K562 (cell line): ENCODE results near the gene ISG20L2. TPM values are rescaled to one million over a fixed set of nuclear protein-coding genes. Genes with fewer than 3 reads are reported as not detected.
A peak's percentile ranks its signal among the peaks of the same experiment; 100 is the strongest.

Source experiments
- FUS ChIP-seq: fragments of 200-400 bp; formaldehyde crosslinking; optimal IDR thresholded peaks from 2 replicates; pipeline ENCODE3; 2017; ENCODE audit warnings: low read depth, low read length
- NCOA2 ChIP-seq, 2 experiments: fragments of 450-650 bp; IDR thresholded peaks; 2 replicates each; pipeline ENCODE4 v1.6.1; 2018; ENCODE audit warnings: mild to moderate bottlenecking in 2 of 2, moderate library complexity in 1 of 2; ENCODE audit not compliant: partially characterized antibody in 2 of 2
- NR2C1 ChIP-seq, 2 experiments: fragments of 450-650 bp; IDR thresholded peaks; 2 replicates each; pipeline ENCODE4 v1.6.1; 2017; ENCODE audit warnings: mild to moderate bottlenecking in 2 of 2, antibody characterized with exemption in 1 of 2, inconsistent platforms in 1 of 2, missing compliant biosample characterization in 1 of 2, missing genetic modification characterization in 1 of 2
- SAP30 ChIP-seq: fragments of 200-600 bp; sonication (generic); IDR thresholded peaks from 2 replicates; pipeline ENCODE4 v1.6.1; 2012; ENCODE audit warnings: borderline replicate concordance, low read depth, mild to moderate bottlenecking, moderate library complexity, low read length, control low read depth, inconsistent platforms; ENCODE audit not compliant: insufficient read depth, poor library complexity, severe bottlenecking
- TEAD1 ChIP-seq, 2 experiments: fragments of 450-650 bp in 1 of 2; sonication (generic) in 1 of 2; formaldehyde crosslinking; IDR thresholded peaks; 2 replicates each; pipeline versions ENCODE4 v1.4.0 to v1.8.0; 2020 to 2022; ENCODE audit warnings: mild to moderate bottlenecking in 2 of 2, missing genetic modification reagents in 1 of 2
- TRIM28 ChIP-seq: fragments of 450-650 bp; IDR thresholded peaks from 2 replicates; pipeline ENCODE4 v1.6.1; 2017
- ZNF212 ChIP-seq: fragments of 450-650 bp; formaldehyde crosslinking; IDR thresholded peaks from 2 replicates; pipeline ENCODE4 v1.4.0; 2020; ENCODE audit warnings: mild to moderate bottlenecking
- ZNF584 ChIP-seq: fragments of 200-800 bp; sonication (Bioruptor generic); IDR thresholded peaks from 2 replicates; pipeline ENCODE4 v1.6.1; 2016; ENCODE audit warnings: low read depth, mild to moderate bottlenecking, missing genetic modification characterization, missing compliant biosample characterization
- ZNF830 ChIP-seq: fragments of 250-450 bp; sonication (Bioruptor Pico); IDR thresholded peaks from 2 replicates; pipeline ENCODE4 v1.5.0; 2021; ENCODE audit warnings: mild to moderate bottlenecking
- polyA plus RNA-seq, 8 experiments: library from polyadenylated mRNA; depleted of rRNA in 4 of 8; stranded (reverse) in 5 of 8; unstranded in 3 of 8; fragments of >200 nt; fragmentation: Nextera tagmentation in 2 of 8; fragmentation: Illumina TruSeq in 1 of 8; extraction: Ambion mirVana in 2 of 8; extraction: Trizol in 1 of 8; gene quantifications; 2 replicates each; pipeline versions ENCODE4 v1.2.1 to v1.2.3, GENCODE V29; 2011 to 2014; ENCODE audit warnings: inconsistent platforms in 1 of 8, missing spikeins in 1 of 8
- total RNA-seq, 7 experiments: library from RNA; depleted of rRNA in 6 of 7; stranded (reverse); fragments of >200 nt in 6 of 7; fragmentation: Illumina TruSeq in 2 of 7; extraction: Trizol in 2 of 7; gene quantifications; 2 replicates each; pipeline versions ENCODE4 v1.2.1 to v1.2.3, GENCODE V29; 2011 to 2021; ENCODE audit warnings: low replicate concordance in 1 of 7
- TF ChIP-seq, protein P1 (sequence below): fragments of 250-450 bp; sonication (Bioruptor Pico); IDR thresholded peaks from 2 replicates; pipeline ENCODE4 v1.4.0; 2020; ENCODE audit warnings: mild to moderate bottlenecking, moderate library complexity, borderline replicate concordance
- TF ChIP-seq, protein P2 (sequence below): fragments of 450-650 bp; formaldehyde crosslinking; conservative IDR thresholded peaks from 2 replicates; pipeline ENCODE4 v1.4.0; 2022; ENCODE audit warnings: mild to moderate bottlenecking, missing genetic modification characterization
- TF ChIP-seq, protein P3 (sequence below): fragments of 250-450 bp; sonication (Bioruptor Pico); IDR thresholded peaks from 2 replicates; pipeline ENCODE4 v1.5.0; 2022; ENCODE audit warnings: mild to moderate bottlenecking
- TF ChIP-seq, protein P4 (sequence below): sonication (generic); formaldehyde crosslinking; IDR thresholded peaks from 2 replicates; pipeline ENCODE4 v1.8.1; 2023; ENCODE audit warnings: mild to moderate bottlenecking, missing genetic modification reagents
- TF ChIP-seq, protein P5 (sequence below): fragments of 250-450 bp; sonication (Bioruptor Pico); IDR thresholded peaks from 2 replicates; pipeline ENCODE4 v1.8.0; 2021; ENCODE audit warnings: moderate library complexity, mild to moderate bottlenecking, inconsistent platforms
- TF ChIP-seq, protein P6 (sequence below): fragments of 450-650 bp; IDR thresholded peaks from 2 replicates; pipeline ENCODE4 v1.6.1; 2014; ENCODE audit warnings: low read depth, mild to moderate bottlenecking, moderate library complexity, borderline replicate concordance

ISG20L2 gene
- total and polyA plus RNA-seq, 9 of the 15 experiments (the other 6 are each of a cell fraction or from before 2014, with no cell fraction given) = 21.3 to 130 (median 50.3) TPM

DNA sequence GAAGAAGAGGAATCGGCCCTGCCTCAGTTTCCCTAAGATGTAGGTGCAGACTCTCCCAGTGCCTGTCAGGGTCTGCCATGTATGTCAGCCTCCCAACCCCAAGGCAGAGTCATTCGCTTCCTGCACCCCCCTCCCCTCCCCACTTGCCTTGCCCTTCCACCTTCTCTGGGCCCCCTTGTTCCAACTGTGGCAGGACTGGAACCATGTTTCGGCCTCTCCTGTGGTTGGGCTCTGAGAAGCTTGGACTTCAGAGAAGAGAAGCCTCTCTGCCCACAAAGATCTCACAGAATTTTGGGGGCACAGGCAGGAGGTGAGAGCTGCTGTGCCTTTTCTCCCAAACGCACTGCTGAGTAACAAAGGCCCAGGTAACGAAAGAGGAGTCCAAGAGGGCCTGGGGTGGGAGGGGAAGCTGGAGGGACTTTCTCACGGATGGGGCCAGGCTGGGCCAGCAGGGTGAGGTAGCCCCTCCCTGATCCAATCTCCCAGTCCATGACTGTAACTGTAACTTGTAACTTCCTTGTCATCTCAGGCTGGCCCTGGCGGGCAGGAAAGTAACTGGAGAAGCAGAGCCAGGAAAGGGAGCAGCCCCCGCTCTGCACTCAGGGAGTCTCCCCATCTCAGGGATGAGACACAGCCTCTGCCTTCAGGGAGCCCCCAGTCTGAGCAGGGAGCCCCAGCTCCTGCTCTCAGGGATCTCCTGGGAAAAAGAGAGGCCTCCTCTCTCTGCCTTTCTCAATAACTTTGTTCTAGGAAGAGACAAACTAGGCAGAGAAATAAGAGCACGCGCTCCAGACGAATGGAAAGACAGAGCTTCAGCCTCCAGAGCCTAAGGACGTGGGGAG is 34.5 kb downstream of the ISG20L2 start (continued):
- TF ChIP-seq TRIM28 = peak; percentile 96
- TF ChIP-seq FUS = no peak
- TF ChIP-seq, protein P1, sequence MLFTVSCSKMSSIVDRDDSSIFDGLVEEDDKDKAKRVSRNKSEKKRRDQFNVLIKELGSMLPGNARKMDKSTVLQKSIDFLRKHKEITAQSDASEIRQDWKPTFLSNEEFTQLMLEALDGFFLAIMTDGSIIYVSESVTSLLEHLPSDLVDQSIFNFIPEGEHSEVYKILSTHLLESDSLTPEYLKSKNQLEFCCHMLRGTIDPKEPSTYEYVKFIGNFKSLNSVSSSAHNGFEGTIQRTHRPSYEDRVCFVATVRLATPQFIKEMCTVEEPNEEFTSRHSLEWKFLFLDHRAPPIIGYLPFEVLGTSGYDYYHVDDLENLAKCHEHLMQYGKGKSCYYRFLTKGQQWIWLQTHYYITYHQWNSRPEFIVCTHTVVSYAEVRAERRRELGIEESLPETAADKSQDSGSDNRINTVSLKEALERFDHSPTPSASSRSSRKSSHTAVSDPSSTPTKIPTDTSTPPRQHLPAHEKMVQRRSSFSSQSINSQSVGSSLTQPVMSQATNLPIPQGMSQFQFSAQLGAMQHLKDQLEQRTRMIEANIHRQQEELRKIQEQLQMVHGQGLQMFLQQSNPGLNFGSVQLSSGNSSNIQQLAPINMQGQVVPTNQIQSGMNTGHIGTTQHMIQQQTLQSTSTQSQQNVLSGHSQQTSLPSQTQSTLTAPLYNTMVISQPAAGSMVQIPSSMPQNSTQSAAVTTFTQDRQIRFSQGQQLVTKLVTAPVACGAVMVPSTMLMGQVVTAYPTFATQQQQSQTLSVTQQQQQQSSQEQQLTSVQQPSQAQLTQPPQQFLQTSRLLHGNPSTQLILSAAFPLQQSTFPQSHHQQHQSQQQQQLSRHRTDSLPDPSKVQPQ (CRISPR knock-in tag) = no peak
- no peak for TF ChIP-seq SAP30
- no peak for TF ChIP-seq ZNF212
- TF ChIP-seq, protein P2, sequence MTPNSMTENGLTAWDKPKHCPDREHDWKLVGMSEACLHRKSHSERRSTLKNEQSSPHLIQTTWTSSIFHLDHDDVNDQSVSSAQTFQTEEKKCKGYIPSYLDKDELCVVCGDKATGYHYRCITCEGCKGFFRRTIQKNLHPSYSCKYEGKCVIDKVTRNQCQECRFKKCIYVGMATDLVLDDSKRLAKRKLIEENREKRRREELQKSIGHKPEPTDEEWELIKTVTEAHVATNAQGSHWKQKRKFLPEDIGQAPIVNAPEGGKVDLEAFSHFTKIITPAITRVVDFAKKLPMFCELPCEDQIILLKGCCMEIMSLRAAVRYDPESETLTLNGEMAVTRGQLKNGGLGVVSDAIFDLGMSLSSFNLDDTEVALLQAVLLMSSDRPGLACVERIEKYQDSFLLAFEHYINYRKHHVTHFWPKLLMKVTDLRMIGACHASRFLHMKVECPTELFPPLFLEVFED = peak; percentile 65; the same call in 1 of the 2 replicates
- no peak for TF ChIP-seq NCOA2 (IDR thresholded peaks at IDR 0.05; ENCODE audit: partially characterized antibody in 2 of 2)
- TF ChIP-seq ZNF584 (CRISPR knock-in tag) = 0 out of 2 replicates have a peak, but pooled peaks have one; percentile 48
- TF ChIP-seq, protein P3, sequence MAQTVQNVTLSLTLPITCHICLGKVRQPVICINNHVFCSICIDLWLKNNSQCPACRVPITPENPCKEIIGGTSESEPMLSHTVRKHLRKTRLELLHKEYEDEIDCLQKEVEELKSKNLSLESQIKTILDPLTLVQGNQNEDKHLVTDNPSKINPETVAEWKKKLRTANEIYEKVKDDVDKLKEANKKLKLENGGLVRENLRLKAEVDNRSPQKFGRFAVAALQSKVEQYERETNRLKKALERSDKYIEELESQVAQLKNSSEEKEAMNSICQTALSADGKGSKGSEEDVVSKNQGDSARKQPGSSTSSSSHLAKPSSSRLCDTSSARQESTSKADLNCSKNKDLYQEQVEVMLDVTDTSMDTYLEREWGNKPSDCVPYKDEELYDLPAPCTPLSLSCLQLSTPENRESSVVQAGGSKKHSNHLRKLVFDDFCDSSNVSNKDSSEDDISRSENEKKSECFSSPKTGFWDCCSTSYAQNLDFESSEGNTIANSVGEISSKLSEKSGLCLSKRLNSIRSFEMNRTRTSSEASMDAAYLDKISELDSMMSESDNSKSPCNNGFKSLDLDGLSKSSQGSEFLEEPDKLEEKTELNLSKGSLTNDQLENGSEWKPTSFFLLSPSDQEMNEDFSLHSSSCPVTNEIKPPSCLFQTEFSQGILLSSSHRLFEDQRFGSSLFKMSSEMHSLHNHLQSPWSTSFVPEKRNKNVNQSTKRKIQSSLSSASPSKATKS (CRISPR knock-in tag) = no peak
- TF ChIP-seq, protein P4, sequence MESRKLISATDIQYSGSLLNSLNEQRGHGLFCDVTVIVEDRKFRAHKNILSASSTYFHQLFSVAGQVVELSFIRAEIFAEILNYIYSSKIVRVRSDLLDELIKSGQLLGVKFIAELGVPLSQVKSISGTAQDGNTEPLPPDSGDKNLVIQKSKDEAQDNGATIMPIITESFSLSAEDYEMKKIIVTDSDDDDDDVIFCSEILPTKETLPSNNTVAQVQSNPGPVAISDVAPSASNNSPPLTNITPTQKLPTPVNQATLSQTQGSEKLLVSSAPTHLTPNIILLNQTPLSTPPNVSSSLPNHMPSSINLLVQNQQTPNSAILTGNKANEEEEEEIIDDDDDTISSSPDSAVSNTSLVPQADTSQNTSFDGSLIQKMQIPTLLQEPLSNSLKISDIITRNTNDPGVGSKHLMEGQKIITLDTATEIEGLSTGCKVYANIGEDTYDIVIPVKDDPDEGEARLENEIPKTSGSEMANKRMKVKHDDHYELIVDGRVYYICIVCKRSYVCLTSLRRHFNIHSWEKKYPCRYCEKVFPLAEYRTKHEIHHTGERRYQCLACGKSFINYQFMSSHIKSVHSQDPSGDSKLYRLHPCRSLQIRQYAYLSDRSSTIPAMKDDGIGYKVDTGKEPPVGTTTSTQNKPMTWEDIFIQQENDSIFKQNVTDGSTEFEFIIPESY (CRISPR knock-in tag) = peak; percentile 46; the same call in 1 of the 2 replicates
- TF ChIP-seq, protein P5, sequence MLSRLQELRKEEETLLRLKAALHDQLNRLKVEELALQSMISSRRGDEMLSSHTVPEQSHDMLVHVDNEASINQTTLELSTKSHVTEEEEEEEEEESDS = no peak
- TF ChIP-seq TEAD1 (CRISPR knock-in tag; IDR thresholded peaks at IDR 0.05) = 0 out of 4 replicates have a peak, but pooled peaks of 1 of the 2 experiments have one; percentile 1
- no peak for TF ChIP-seq NR2C1 (IDR thresholded peaks at IDR 0.05)
- peak; percentile 83 for TF ChIP-seq NR2C1 (tag; IDR thresholded peaks at IDR 0.05)
- TF ChIP-seq ZNF830 (CRISPR knock-in tag) = no peak
- TF ChIP-seq, protein P6, sequence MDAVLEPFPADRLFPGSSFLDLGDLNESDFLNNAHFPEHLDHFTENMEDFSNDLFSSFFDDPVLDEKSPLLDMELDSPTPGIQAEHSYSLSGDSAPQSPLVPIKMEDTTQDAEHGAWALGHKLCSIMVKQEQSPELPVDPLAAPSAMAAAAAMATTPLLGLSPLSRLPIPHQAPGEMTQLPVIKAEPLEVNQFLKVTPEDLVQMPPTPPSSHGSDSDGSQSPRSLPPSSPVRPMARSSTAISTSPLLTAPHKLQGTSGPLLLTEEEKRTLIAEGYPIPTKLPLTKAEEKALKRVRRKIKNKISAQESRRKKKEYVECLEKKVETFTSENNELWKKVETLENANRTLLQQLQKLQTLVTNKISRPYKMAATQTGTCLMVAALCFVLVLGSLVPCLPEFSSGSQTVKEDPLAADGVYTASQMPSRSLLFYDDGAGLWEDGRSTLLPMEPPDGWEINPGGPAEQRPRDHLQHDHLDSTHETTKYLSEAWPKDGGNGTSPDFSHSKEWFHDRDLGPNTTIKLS = peak; percentile 34; the same call in 1 of the 2 replicates
